Endothelial cell of umbilical vein (primary cell): ENCODE results near the gene PPP4R4. TPM values are rescaled to one million over a fixed set of nuclear protein-coding genes. Genes with fewer than 3 reads are reported as not detected.

Experiments used
- BruUV-seq: library from RNA; stranded (reverse); fragments of 400-500 nt; replicated peaks from 2 replicates; lab custom pipeline; 2021; lab: Mats Ljungman, UMichigan
- CTCF ChIA-PET: fragments of 300-600, 350-600 bp; sonication (Branson Sonifier 250); formaldehyde crosslinking; loops from one replicate; lab custom pipeline; 2021; ENCODE audit warnings: antibody characterized with exemption, inconsistent platforms; lab: Charles Lee
- POLR2A ChIA-PET: fragments of 300-600, 350-600 bp; sonication (Branson Sonifier 250); formaldehyde crosslinking; loops from one replicate; lab custom pipeline; 2021; ENCODE audit warnings: antibody characterized with exemption, inconsistent platforms; lab: Charles Lee
- DNase-seq: peaks from one replicate; pipeline ENCODE4 v3.0.0-alpha.2; 2011; ENCODE audit warnings: low read depth, low spot score
- FAIRE-seq: peaks from 2 replicates; lab custom pipeline; 2011; peaks lifted over from hg19 to GRCh38; lab: Jason Lieb, UNC
- H2AFZ ChIP-seq: 2 replicates; pipeline ENCODE4 v1.6.0; 2012; ENCODE audit warnings: low read depth, low read length, control low read depth, inconsistent platforms
- H3K27ac ChIP-seq: 2 replicates; pipeline ENCODE4 v1.5.1; 2011; ENCODE audit warnings: low read depth, mild to moderate bottlenecking, control low read depth, low read length, moderate library complexity; ENCODE audit not compliant: insufficient read depth
- H3K27me3 ChIP-seq, 2 experiments: 2 replicates each; pipeline versions ENCODE4 v1.6.0 to v1.6.1; 2011; ENCODE audit warnings: low read length in 2 of 2, mixed read lengths in 1 of 2; ENCODE audit not compliant: control insufficient read depth in 2 of 2, insufficient read depth in 2 of 2
- H3K36me3 ChIP-seq, 2 experiments: 2 replicates in 1 of 2; 3 replicates in 1 of 2; pipeline ENCODE4 v1.5.1; 2011; ENCODE audit warnings: low read length in 2 of 2, mild to moderate bottlenecking in 1 of 2, moderate library complexity in 1 of 2; ENCODE audit not compliant: control insufficient read depth in 2 of 2, insufficient read depth in 2 of 2; ENCODE audit errors: extremely low read depth in 1 of 2
- H3K4me1 ChIP-seq: 3 replicates; pipeline ENCODE4 v1.5.1; 2011; ENCODE audit warnings: mild to moderate bottlenecking, low read length; ENCODE audit not compliant: control insufficient read depth, insufficient read depth; ENCODE audit errors: extremely low read depth
- H3K4me2 ChIP-seq: 2 replicates; pipeline ENCODE4 v1.6.1; 2011; ENCODE audit warnings: low read length, control low read depth, mixed read lengths; ENCODE audit not compliant: insufficient read depth
- H3K4me3 ChIP-seq, 3 experiments: fragments of 200-600 bp in 1 of 3; sonication (generic), shearing (Covaris generic) in 1 of 3; replicated peaks in 1 of 3; 2 replicates each; pipeline ENCODE4 v1.5.1; 2011 to 2016; ENCODE audit warnings: control low read depth in 3 of 3, low read length in 3 of 3, mild to moderate bottlenecking in 2 of 3, inconsistent platforms in 1 of 3, low read depth in 1 of 3, moderate library complexity in 1 of 3; ENCODE audit not compliant: insufficient read depth in 1 of 3
- H3K79me2 ChIP-seq: 2 replicates; pipeline ENCODE4 v1.6.0; 2012; ENCODE audit warnings: low read length, inconsistent platforms; ENCODE audit not compliant: control insufficient read depth, insufficient read depth
- H3K9ac ChIP-seq: replicated peaks from 2 replicates; pipeline ENCODE3; 2011; ENCODE audit warnings: low read length, control low read depth; ENCODE audit not compliant: insufficient read depth; ENCODE audit errors: extremely low read depth
- H3K9me1 ChIP-seq: replicated peaks from 3 replicates; pipeline ENCODE4 v1.6.0; 2011; ENCODE audit warnings: mild to moderate bottlenecking, low read length; ENCODE audit not compliant: control insufficient read depth, insufficient read depth; ENCODE audit errors: extremely low read depth
- H3K9me3 ChIP-seq: replicated peaks from 2 replicates; pipeline ENCODE4 v1.5.1; 2012; ENCODE audit warnings: low read length, inconsistent platforms; ENCODE audit not compliant: control insufficient read depth, insufficient read depth
- H4K20me1 ChIP-seq: replicated peaks from 2 replicates; pipeline ENCODE3; 2011; ENCODE audit warnings: mild to moderate bottlenecking, low read length; ENCODE audit not compliant: control insufficient read depth, insufficient read depth; ENCODE audit errors: extremely low read depth
- EZH2 ChIP-seq: IDR thresholded peaks from 2 replicates; pipeline ENCODE4 v1.6.1; 2012; ENCODE audit warnings: borderline replicate concordance, low read depth, mild to moderate bottlenecking, moderate library complexity, low read length, inconsistent platforms; ENCODE audit not compliant: severe bottlenecking
- FOS ChIP-seq: IDR thresholded peaks from 2 replicates; pipeline ENCODE4 v1.6.1; 2011; ENCODE audit warnings: mild to moderate bottlenecking, low read length, moderate library complexity, borderline replicate concordance; ENCODE audit not compliant: insufficient read depth
- GATA2 ChIP-seq: IDR thresholded peaks from 2 replicates; pipeline ENCODE4 v1.7.0; 2011; ENCODE audit warnings: low read depth, mild to moderate bottlenecking, moderate library complexity, mixed read lengths, low read length; ENCODE audit not compliant: insufficient read length, insufficient read depth
- JUN ChIP-seq: IDR thresholded peaks from 2 replicates; pipeline ENCODE4 v1.6.1; 2011; ENCODE audit warnings: borderline replicate concordance, low read depth; ENCODE audit not compliant: insufficient read length, insufficient read depth
- MYC ChIP-seq: IDR thresholded peaks from one replicate; pipeline ENCODE4 v1.6.1; 2011; ENCODE audit warnings: mild to moderate bottlenecking, low read depth, low read length
- POLR2A ChIP-seq: IDR thresholded peaks from 2 replicates; pipeline ENCODE4 v1.6.1; 2012; ENCODE audit warnings: low read depth, mild to moderate bottlenecking, control low read depth, low read length
- POLR2AphosphoS5 ChIP-seq: IDR thresholded peaks from 2 replicates; pipeline ENCODE4 v1.6.1; 2012; ENCODE audit warnings: low read depth, mild to moderate bottlenecking, control low read depth, low read length, moderate library complexity; ENCODE audit not compliant: insufficient read depth
- dilution Hi-C: fragments of 300-500 bp; cut with MboI; formaldehyde crosslinking; loops from one replicate; pipeline ENCODE4 v1.15.0; 2019; ENCODE audit warnings: low sequenced_read_pairs; ENCODE audit not compliant: extremely low pct_ligation_motif_present
- intact Hi-C: fragments of 100-400 bp; cut with micrococcal nuclease; formaldehyde crosslinking; loops from one replicate; pipeline ENCODE4 v1.10.0; 2022
- polyA plus RNA-seq, 4 experiments: library from polyadenylated mRNA; depleted of rRNA in 3 of 4; stranded (reverse) in 3 of 4; unstranded in 1 of 4; fragments of >200 nt; gene quantifications; 2 replicates each; pipeline versions ENCODE4 v1.2.1 to v1.2.3, GENCODE V29; 2011 to 2012; ENCODE audit warnings: missing spikeins in 1 of 4
- total RNA-seq: library from RNA; stranded (reverse); gene quantifications from 2 replicates; pipeline ENCODE4 v1.2.3, GENCODE V29; 2021
- TF ChIP-seq, protein P1 (sequence below): IDR thresholded peaks from 2 replicates; pipeline ENCODE4 v1.6.1; 2011; ENCODE audit not compliant: insufficient read depth, insufficient read length
- TF ChIP-seq, protein P2 (sequence below), 2 donors: IDR thresholded peaks; 1 replicate in 1 of 2; 2 replicates in 1 of 2; pipeline ENCODE4 v1.5.1; 2011; ENCODE audit warnings: low read length in 2 of 2, mild to moderate bottlenecking in 2 of 2, moderate library complexity in 2 of 2, control low read depth in 1 of 2, inconsistent platforms in 1 of 2, low read depth in 1 of 2; ENCODE audit not compliant: insufficient read depth in 1 of 2; ENCODE audit errors: extremely low read depth in 1 of 2

PPP4R4 gene
- total and polyA plus RNA-seq, 2 donors (not counting 3 experiments of a cell fraction or from before 2014, with no cell fraction given) = not detected

DNA sequence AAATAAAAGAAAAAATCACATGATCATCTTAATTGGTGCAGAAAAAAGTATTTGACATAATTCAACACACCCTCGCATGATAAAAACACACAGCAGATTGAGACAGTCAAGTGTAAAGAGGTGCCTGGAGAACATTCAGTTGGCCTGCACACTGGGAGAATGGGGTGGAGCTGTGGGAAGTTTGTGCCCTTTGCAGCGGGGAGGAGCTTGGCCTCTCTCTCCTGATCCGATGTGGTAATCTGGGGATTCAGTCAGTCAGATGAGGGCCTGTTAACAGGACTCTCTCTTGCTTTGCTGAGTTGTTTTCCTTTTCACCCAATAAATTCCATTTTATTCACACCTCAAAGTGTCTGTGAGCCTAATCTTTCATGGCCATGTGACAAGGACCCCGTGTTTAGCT is 143.1 kb downstream of the PPP4R4 start:
- no peaks in the 10 kb centered on the region for H3K4me1 ChIP-seq
- no peaks in the 10 kb centered on the region for H3K9me3 ChIP-seq
- no peaks in the 10 kb centered on the region for H4K20me1 ChIP-seq
- no peaks in the 10 kb centered on the region for H3K79me2 ChIP-seq
- CTCF ChIA-PET = no interaction called here
- H3K27ac ChIP-seq = no peak overlapping the region
- DNase-seq (no peak), FAIRE-seq (no peak)
- dilution Hi-C loops (no loop called here), intact Hi-C loops (no loop called here)
- no peak overlapping the region for H2AFZ ChIP-seq
- no peak overlapping the region for H3K9ac ChIP-seq
- BruUV-seq = no TSS peak
- no peak for TF ChIP-seq FOS
- TF ChIP-seq, protein P1, sequence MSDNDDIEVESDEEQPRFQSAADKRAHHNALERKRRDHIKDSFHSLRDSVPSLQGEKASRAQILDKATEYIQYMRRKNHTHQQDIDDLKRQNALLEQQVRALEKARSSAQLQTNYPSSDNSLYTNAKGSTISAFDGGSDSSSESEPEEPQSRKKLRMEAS = no peak
- TF ChIP-seq GATA2 = no peak
- TF ChIP-seq, protein P2, sequence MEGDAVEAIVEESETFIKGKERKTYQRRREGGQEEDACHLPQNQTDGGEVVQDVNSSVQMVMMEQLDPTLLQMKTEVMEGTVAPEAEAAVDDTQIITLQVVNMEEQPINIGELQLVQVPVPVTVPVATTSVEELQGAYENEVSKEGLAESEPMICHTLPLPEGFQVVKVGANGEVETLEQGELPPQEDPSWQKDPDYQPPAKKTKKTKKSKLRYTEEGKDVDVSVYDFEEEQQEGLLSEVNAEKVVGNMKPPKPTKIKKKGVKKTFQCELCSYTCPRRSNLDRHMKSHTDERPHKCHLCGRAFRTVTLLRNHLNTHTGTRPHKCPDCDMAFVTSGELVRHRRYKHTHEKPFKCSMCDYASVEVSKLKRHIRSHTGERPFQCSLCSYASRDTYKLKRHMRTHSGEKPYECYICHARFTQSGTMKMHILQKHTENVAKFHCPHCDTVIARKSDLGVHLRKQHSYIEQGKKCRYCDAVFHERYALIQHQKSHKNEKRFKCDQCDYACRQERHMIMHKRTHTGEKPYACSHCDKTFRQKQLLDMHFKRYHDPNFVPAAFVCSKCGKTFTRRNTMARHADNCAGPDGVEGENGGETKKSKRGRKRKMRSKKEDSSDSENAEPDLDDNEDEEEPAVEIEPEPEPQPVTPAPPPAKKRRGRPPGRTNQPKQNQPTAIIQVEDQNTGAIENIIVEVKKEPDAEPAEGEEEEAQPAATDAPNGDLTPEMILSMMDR (IDR thresholded peaks at IDR 0.05; ENCODE audit: extremely low read depth in 1 of 2, insufficient read depth in 1 of 2, low read depth in 1 of 2, low read length in 2 of 2) = no peak
- TF ChIP-seq EZH2 = no peak
- no peaks in the 10 kb centered on the region for H3K9me1 ChIP-seq
- no peaks in the 10 kb centered on the region for H3K36me3 ChIP-seq
- POLR2A ChIA-PET = no interaction called here
- no peaks in the 10 kb centered on the region for H3K27me3 ChIP-seq
- H3K4me2 ChIP-seq = no peak overlapping the region
- no peak overlapping the region for H3K4me3 ChIP-seq

DNA sequence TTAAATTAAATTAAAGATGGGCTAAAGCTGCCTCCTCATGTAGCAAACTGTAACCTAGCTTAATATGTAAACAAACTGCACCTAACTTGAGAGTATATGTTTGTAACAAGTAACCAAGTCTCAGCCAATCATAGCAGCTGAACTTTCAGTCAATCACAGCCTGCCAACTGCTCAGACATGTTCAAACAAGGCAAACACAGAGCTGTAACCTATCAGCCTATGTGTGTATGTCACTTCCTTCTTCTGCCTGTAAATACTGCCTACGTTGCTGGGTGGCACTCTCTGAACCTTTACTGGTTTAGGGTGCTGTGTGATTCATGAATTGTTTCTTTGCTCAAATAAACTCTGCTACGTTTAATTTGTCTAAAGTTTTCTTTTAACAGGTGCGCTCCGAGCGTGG is 146.1 kb downstream of the PPP4R4 start:
- H3K79me2 ChIP-seq = no peaks in the 10 kb centered on the region
- CTCF ChIA-PET = no interaction called here
- intact Hi-C loops = no loop called here
- FAIRE-seq = no peak
- TF ChIP-seq FOS = no peak
- TF ChIP-seq, protein P2 (IDR thresholded peaks at IDR 0.05; ENCODE audit: extremely low read depth in 1 of 2, insufficient read depth in 1 of 2, low read depth in 1 of 2, low read length in 2 of 2) = no peak
- no peak for TF ChIP-seq GATA2
- no peak for TF ChIP-seq JUN
- TF ChIP-seq POLR2A = no peak
- no peak for TF ChIP-seq MYC
- no peak for TF ChIP-seq EZH2
- TF ChIP-seq POLR2AphosphoS5 = no peak
- TF ChIP-seq, protein P1 = no peak
- no peak overlapping the region for H3K4me3 ChIP-seq
- H3K9me1 ChIP-seq = no peaks in the 10 kb centered on the region
- H3K4me1 ChIP-seq = no peaks in the 10 kb centered on the region
- H2AFZ ChIP-seq = no peak overlapping the region
- H3K9ac ChIP-seq = no peak overlapping the region
- H3K27ac ChIP-seq = no peak overlapping the region
- H3K4me2 ChIP-seq = no peak overlapping the region
- no peaks in the 10 kb centered on the region for H3K36me3 ChIP-seq
- no peaks in the 10 kb centered on the region for H3K27me3 ChIP-seq
- no TSS peak for BruUV-seq
- POLR2A ChIA-PET = no interaction called here
- DNase-seq = no peak
- H3K9me3 ChIP-seq = no peaks in the 10 kb centered on the region
- no peaks in the 10 kb centered on the region for H4K20me1 ChIP-seq
- dilution Hi-C loops = no loop called here
